Fibroblast of the conjunctiva (primary cell): ENCODE measurements around the gene COX6A2.
A peak's percentile ranks its signal among the peaks of the same experiment; 100 is the strongest.

Experiments used
- DNase-seq: peaks from one replicate; pipeline ENCODE4 v3.0.0-alpha.2; 2010; ENCODE audit warnings: low read depth

COX6A2 gene

DNA sequence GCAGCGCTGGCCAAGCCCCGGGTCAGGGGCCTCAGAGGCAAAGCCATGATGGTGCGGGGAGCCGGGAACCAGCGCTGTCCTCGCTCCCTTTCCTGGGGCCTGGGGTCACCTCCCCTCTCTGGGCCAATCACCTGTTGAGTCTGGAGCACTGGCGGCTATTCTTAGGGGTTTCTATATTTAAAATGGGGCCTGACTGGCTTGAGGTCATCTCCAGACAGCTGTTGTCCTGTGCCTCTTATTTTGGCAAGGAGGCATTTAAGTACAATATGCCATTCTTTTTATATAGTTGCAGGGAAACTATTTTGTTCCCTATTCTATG lies at the start of gene COX6A2:
Gene COX6A2 (minus strand): TSS at position 82 of the 319 bp plus-strand sequence. CDS start 35 bp downstream, at position 47.
- no peak for DNase-seq

DNA sequence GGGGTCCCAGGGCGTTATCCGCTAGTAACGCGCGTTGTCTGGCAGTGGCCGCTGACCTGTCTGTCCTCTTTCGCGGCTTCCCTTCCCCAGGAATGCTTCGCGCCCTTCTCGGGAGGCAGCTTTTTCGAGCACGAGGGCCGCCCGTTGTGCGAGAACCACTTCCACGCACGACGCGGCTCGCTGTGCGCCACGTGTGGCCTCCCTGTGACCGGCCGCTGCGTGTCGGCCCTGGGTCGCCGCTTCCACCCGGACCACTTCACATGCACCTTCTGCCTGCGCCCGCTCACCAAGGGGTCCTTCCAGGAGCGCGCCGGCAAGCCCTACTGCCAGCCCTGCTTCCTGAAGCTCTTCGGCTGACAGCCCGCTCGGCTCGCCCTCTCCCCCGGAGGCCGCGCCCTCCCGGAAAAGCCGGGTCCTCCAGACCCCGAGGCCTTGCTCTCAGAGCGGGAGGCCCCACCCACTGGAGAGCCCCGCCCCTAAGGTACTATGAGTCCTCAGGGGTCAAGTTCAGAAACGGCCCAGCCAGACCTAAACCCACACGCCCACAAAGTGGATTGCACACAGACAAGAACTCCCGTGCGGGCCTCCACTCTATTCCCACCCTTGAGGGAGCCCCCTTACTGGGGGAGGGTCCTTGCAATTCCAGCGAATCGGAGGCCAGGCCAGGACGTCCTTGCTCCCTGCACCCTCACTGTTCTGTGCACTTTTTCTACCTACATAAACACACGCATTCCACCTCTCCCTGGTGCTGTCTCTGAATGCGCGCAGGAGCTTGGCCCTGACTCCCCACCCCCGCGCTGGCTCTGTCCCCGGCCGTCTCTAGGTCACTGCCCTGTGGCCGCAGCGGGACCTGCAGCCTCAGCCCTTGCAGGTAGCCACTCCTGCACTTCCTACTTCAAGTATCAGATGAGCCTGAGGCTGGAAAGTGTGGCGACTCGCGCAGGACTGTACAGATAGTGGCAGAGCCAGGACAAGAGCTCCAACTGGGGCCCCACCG lies 49.4 kb upstream of the COX6A2 start:
- DNase-seq = no peak

DNA sequence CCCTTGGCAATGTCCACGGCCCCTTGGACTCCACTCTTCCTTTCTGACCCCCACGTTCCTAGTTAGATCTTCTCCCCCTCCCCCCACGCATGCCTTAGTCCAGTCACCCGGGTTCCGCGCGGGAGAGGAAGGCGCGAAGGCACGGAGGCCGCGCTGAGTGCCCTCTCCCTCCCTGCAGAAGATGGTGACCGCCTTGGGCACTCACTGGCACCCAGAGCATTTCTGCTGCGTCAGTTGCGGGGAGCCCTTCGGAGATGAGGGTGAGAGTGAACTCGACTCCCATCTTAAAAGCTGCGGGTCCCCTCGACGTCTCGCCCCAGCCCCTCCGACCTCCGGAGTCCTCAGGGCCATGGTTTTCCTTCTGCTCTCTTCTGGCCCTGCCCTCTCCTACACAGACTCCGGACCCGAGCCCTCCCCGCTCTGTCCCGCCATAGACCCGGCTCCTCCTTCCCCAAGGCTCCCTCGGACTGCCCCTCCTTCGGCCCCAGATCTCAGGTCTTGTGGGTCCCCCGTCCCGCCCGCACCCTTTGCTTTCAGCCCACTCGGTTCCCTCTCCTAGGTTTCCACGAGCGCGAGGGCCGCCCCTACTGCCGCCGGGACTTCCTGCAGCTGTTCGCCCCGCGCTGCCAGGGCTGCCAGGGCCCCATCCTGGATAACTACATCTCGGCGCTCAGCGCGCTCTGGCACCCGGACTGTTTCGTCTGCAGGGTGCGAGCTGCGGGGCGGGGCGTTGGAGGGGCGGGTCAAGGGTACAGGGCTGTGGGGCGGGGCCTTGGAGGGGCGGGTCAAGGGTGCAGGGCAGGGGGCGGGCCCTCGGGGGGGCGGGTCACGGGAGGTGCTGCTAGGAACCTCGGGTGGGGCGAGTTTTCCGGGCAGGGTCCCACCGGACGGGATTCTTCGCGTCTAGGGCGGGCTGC lies 48.4 kb upstream of the COX6A2 start:
- no peak for DNase-seq

DNA sequence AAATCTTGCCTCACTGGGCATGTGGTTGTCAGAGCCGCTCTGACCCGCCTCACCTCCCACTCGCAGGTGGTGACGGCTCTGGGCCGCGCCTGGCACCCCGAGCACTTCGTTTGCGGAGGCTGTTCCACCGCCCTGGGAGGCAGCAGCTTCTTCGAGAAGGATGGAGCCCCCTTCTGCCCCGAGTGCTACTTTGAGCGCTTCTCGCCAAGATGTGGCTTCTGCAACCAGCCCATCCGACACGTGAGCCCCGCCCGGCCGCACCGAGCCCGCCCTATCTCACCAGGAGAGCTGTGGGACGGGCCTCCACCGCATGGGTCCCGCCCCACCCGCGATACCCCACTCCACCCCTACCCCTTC lies 47.8 kb upstream of the COX6A2 start:
- DNase-seq = no peak

DNA sequence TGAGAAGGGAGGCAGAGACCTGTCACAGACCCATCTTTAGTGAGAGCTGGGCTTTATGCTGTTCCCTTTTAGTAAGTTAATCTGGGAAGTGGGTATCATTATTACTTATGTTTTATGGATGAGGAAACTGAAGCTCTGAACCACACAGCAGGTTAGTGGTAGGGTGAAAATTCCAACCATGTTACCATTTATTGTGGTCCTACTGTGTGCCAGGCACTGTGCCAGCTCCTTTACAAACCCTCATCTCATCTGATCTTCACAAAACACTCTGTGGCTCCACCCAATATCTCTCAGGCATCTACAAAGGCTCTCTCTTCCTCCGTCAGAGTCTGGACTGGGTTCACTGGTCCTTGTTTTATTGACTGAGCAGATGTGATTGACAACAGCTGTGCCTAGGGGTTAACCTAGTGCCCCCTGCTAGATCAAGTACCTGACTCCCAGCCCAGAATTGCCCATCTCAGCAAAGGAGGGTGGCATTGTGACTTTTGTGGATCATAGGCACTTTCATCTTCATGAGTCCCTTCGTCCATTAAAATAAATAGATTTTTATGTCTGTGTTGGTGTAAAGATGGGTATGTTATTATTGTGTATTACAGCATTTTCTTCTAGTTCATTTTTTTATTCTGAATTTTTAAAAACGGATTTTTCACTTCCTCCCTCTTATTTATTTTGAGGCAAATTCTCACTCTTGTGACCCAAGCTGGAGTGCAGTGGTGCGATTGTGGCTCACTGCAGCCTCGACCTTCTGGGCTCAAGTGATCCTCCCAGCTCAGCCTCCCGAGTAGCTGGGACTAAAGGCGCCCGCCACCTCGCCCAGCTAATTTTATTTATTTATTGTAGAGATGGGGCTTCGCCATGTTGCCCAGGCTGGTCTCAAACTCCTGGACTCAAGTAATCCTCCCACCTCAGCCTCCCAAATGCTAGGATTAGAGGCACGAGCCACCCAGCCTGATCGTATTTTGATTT lies 46.9 kb upstream of the COX6A2 start:
- no peak for DNase-seq

DNA sequence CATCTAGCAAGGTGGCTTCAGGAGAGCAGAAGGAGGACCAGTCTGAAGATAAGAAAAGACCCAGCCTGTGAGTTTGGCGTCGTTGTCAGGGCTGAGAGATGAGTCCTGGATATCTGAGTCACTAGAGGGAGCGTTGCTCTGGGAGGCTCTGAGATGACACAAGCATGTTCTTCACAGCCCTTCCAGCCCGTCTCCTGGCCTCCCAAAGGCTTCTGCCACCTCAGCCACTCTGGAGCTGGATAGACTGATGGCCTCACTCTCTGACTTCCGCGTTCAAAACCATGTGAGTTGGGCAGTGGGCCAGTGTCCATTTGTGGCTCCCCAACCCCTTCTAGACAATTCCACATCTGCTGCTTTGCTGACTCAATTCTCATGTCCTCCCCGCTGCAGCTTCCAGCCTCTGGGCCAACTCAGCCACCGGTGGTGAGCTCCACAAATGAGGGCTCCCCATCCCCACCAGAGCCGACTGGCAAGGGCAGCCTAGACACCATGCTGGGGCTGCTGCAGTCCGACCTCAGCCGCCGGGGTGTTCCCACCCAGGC lies 46.1 kb upstream of the COX6A2 start:
- DNase-seq = no peak

DNA sequence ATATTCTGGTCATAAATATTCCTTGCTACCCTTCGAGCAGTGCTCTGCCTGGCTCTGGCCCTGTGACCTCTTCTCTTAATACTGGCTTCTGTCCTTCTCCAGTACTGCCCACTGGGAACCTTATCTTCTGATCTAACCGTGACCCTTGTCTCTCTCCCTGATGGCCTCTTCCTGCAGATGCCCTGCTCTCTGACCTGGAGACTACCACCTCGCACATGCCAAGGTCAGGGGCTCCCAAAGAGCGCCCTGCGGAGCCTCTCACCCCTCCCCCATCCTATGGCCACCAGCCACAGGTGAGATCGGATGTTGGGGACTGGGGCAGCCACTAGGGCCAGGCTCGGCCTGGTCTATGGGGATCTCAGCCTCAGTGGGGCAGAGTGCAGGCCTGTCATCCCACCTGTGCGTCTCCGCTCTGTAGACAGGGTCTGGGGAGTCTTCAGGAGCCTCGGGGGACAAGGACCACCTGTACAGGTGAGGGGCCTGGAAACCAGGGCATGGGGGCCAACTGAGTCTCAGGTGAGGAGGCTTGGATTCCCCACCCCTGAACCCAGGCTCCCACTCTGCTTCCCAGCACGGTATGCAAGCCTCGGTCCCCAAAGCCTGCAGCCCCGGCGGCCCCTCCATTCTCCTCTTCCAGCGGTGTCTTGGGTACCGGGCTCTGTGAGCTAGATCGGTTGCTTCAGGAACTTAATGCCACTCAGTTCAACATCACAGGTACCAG lies 45.3 kb upstream of the COX6A2 start:
- DNase-seq = no peak

DNA sequence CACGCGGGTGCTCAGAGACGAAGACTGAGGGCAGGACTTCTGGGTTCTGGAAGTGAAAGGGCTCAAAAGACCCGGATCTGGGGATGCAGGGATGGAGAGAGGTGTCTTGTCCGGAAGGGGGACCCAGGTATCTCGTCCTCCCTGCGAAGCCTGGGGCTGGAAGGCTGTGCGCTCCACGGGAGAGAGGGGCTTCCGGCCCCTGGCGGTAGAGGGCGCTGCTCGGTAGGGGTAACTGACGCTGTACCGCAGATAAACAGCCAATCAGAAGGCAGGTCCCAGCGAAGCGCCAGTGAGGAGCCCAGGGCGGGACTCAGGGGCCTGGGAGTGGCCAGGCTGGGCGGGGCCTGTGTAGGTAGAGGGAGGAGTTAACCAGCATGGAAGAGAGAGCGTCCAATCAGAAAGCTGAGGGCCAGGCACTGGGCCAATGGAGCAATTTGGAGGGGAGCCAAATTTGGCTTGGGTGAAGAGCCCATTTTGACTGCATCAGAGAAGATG lies 44.6 kb upstream of the COX6A2 start:
- DNase-seq = peak; percentile 90

DNA sequence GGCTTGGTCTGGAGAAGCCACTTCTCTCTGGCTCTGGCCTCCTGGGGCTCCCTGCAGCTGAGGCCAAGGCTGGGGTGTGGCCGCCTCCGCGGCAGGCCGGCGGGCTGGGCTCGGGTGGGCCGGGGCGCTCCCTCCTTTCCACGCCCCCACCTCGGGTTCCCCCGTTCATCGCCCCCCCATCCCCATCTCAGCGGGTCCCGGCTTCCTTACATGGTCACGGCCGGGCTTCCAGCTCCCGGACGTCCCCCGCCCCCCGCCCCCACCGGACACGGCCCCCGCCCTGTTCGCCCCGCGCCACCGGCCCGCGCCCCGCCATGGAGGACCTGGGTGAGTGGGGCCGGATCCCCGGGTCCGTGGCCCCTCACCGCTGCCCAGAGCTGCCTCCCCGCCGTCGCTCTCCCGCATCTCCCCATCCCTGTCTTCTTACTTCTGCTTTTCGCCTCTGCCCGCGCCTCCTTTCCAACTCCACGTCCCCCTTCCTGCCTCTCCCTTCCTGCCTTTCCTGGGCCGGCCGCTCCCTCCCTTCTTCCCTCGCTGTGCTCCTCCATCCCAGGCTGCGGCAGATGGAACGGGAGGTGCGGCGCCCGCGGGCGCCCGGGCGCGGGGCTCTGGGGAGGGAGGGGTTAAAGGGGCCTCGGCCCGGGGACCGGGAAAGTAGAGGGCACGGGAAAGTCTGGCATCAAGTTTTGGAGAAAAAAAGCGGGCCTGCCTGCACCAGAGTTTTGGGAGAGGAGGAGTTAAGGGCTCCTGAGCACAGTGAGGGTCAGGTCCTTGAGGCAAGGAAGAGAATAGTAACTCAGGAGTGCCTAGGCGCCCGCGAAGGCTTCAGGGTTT lies 43.9 kb upstream of the COX6A2 start, which contains the start of gene TGFB1I1:
Gene TGFB1I1 (plus strand): TSS at position 278 of the 834 bp plus-strand sequence. CDS start 37 bp downstream, at position 315.
- DNase-seq = peak; percentile 59

DNA sequence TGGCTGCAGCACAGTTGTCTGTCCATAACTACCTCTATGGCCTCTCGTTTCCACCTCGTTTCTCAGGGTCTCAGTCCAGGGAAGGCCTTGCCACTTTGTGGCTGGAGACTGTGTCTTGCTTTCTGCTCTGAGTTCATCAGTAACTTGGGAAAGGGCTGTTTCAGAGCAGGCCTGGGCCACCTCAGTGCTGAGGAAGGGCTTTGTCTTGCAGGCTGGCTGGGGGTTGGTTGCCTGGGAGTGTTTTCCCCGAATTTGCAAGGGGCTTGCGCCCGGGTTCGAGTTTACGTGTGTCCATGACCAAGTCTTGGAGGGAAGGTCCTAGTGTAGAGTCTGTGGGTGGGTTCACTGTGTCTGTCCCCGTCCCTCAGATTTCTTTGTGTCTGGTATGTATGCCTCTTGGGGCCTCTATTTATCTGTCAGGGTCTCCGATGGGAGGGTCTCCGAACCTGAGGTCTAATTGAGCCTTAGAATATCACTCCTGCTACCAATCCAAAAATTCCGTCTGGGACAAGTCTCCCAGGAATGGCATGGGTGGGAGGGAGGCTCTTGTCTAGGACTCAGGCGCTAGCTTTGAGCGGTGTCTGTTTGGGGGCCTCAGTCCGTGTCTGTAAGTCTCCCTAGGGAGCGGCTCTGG lies 43.2 kb upstream of the COX6A2 start:
- no peak for DNase-seq

DNA sequence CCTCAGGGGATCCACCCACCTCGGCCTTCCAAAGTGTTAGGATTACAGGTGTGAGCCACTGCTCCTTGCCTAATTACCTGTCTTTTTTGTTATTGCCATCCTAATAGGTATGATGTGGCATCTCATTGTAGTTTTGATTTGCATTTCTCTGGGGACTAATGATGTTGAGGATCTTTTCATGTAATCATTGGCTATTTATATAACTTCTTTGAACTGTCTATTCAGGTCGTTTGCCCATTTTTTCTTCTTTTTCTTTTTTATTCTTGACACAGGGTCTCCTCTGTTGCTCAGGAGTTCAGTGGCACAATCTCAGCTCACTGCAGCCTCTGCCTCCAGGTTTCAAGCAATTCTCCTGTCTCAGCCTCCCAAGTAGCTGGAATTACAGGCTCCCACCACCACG lies 42.5 kb upstream of the COX6A2 start:
- no peak for DNase-seq

DNA sequence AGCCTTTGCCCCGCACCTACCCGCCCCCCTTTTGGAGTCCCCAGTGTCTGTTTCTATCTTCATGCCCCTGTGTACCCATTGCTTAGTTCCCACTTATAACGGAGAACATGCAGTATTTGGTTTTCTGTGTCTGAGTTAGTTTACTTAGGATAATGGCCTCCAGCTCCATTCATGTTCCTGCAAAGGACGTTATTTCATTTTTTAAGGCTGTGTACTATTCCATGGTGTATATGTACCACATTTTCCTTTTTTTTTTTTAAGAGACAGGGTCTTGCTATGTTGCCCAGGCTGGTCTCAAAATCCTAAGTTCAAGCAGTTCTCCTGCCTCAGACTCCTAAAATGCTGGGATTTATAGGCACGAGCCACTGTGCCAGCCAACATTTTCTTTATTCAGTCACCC lies 39.7 kb upstream of the COX6A2 start:
- no peak for DNase-seq

DNA sequence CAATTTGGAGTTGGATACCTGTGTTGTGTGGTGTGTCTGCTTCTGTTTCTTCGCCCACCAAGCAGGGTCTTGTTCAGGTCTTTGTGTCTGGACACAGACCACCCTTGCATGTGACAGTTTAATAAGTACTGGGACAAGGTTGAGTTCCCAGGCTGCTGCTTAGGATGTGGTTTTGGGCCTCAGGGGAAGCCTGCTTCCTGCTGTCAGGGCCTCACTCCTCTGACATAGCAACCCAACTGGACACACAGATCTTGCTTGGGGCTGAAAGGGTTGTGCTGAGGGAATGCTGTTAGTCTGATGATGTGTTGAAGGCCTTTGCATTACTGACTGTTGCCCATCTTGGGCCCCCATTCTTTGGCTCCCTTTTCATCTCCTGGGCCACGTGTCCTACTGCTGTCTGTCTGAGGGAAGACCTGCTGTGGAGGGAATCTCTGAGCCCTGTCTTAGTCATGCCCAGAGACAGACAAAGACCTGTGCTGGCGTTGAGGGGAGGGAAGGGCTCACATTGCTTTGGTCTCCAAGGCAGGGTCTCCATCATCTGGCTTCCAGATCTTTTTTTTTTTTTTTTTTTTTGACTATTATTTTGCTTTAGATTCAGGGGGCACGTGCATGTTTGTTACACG lies 39.1 kb upstream of the COX6A2 start:
- no peak for DNase-seq

DNA sequence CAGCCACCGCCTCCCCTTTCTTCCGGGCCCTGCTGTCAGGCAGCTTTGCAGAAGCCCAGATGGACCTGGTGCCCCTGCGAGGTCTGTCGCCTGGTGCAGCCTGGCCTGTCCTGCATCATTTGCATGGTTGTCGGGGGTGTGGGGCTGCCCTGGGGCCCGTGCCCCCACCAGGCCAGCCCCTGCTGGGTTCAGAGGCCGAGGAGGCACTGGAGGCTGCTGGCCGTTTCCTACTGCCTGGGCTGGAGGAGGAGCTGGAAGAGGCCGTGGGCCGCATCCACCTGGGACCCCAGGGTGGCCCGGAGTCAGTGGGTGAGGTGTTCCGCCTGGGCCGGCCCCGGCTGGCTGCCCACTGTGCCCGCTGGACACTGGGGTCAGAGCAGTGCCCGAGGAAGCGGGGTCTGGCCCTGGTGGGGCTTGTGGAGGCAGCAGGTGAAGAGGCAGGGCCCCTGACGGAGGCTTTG lies 38.3 kb upstream of the COX6A2 start:
- no peak for DNase-seq

DNA sequence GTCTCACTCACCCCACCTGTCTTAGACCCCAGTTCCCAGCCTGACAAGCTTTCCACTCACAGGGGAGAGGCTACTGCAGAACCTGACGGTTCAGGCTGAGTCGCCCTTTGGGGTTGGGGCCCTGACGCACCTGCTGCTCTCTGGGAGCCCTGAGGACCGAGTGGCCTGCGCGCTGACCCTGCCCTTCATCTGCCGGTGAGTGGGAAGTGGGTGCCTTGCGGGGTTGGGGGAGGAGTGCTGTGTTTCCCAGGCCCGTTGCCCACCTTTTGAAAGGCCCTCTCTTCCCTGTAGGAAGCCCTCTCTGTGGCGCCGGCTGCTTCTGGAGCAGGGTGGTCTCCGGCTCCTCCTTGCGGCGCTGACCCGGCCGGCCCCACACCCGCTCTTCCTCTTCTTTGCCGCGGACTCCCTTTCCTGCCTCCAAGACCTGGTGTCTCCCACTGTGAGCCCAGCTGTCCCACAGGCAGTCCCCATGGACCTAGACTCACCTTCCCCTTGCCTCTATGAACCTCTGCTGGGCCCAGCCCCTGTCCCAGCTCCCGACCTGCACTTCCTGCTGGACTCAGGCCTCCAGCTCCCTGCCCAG lies 37.7 kb upstream of the COX6A2 start:
- no peak for DNase-seq

DNA sequence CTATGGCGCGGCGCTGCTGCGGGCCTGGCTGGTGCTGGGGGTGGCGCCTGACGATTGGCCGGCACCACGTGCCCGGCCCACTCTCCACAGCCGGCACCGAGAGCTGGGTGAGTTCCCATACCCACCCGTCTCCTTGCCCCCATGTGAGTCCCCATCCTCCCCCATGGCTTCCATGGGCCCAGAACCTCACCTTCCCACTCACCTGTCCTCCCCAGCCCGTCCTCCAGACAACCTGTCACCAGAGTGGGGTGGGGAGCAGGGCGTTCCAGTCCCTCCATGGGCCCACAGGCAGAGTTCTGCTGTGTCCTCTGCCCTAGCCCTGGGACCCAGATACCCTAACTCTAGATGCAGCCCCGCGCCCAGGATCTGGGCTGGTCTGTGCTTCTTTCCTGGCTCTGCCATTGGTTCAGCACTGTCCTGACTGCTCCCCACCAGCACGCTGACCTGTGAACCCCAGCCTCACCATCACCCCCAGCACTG lies 36.7 kb upstream of the COX6A2 start:
- no peak for DNase-seq

DNA sequence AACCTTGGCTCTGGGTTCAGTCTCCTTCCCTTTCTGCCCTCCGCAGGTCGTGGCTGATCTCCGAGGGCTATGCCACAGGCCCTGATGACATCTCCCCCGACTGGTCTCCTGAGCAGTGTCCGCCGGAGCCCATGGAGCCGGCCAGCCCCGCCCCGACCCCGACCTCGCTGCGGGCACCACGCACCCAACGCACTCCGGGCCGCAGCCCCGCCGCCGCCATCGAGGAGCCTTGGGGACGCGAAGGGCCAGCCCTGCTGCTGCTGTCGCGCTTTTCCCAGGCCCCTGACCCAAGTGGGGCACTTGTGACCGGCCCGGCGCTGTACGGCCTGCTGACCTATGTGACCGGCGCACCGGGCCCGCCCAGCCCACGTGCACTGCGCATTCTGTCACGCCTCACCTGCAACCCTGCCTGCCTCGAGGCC lies 36.2 kb upstream of the COX6A2 start:
- DNase-seq = no peak
